GM19025 (cell line): ENCODE measurements around the gene NME7.
A peak's percentile ranks its signal among the peaks of the same experiment; 100 is the strongest.

Source experiments
- ATAC-seq: cut with Tn5 transposase; IDR thresholded peaks from one replicate; pipeline ENCODE4 v1.9.1; 2021; ENCODE audit warnings: mild to moderate bottlenecking, low read depth, moderate library complexity; ENCODE audit not compliant: unreplicated experiment

NME7 gene

DNA sequence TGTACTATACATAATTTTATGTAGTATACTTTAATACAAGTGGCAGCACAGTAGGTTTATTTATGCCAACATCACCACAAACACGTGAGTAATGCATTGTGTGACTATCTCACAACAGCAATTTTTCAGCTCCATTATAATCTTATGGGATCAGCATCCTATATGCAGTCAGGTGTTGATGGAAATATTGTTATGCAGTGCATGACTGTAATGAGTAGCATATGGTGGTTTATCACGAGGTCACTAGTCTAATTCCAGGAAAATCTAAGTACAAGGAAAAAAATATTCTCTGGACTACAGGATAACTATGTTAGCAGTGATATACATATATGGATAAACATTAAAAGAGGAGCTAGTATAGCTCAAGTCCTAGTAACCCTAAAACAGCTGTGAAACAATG lies 192.1 kb downstream of the NME7 start:
- ATAC-seq, result no peak

DNA sequence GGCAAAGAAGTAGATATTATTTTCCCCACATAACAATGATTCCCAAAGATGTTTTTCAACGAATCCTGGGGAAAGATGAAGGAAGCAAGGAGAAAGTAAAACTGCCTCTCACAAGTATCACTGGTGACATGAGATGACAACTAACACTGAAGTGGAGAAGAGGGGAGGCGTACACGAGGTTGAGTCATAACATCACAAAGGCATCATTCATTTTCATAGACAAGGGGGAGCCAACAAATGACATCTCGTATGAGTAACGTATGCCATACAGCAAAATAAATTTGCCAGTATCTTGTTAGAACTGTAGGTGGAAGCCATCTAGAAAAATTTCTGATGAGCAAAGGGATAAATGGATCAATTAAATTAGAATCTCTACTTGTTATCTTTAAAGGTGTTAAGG lies 204.5 kb downstream of the NME7 start:
- no peak for ATAC-seq

GRCh38 chr1:169161496-169162194 lies 206.0 kb downstream of the NME7 start:
- peak; percentile 75 for ATAC-seq

DNA sequence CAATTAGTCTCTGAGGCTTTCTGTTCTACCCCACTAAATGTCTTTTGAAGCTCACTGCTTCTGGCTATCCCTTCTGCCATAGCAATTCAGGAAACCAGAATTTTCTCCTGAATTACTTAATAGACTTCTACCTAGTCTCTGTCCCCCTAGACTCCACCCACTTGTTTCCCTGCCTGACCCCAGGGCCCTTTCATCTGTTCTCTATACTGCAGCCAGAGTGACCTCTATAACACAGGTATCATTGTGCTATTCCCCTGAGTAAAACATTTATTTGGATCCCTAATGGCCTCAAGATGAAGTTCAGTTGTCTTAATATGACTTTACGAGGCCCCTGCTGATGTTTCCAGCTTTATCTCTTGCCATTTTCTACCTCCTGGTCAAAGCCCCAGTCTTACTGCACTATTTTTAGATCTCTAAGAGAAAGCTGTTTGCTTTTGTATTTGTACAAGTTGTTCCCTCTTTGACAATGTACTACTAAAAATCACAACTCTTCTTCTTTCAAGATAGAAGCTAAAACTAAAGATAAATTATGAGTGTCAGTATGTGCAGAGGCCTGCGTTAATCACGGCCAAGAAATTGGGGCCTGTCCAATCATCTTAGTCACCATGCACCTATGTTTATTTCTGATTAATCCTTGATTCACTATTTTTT lies 206.6 kb downstream of the NME7 start:
- ATAC-seq, result no peak

DNA sequence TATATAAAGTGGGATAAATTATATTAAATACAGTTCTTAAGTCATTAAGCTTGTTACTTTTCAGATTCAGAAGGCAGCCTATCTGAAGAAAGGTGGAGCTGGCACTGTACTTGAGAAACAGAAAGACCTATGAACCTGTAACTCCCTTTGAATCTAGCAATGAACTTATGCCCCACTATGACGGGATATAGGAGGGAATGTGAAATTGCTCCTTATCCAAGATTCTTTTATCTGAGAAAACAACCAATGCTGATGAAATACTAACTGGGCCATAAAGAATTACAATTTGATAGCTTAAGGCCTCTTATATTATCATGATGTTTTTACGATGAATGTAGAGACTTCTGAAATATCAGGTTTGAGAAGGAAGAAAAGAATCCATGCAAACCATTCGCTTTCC lies 211.0 kb downstream of the NME7 start:
- no peak for ATAC-seq

DNA sequence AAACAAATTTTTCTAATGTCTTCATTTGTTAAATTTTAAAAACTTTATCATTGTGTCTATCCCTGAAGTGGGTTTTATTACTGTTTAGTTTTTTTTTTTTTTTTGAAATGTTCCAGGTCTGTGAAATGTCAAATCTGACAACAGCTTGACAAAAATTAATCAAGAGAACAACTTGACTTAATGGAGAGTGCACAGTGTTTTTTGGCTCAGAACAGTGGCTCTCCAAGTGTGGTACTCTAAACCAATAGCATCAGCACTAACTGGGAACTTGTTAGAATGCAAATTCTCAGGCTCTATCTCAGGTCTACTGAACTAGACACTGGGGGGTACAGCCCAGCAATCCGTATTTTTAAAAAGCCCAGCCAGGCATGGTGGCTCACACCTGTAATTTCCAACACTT lies 211.9 kb downstream of the NME7 start:
- ATAC-seq, result no peak

- ATAC-seq, result no peak
Observed at GRCh38 chr1:169151338-169151837, 216.2 kb downstream of the NME7 start.

- ATAC-seq, result no peak
Observed at GRCh38 chr1:169150641-169151337, 216.8 kb downstream of the NME7 start.

- ATAC-seq, result no peak
Observed at GRCh38 chr1:169149555-169150286, 217.9 kb downstream of the NME7 start.

DNA sequence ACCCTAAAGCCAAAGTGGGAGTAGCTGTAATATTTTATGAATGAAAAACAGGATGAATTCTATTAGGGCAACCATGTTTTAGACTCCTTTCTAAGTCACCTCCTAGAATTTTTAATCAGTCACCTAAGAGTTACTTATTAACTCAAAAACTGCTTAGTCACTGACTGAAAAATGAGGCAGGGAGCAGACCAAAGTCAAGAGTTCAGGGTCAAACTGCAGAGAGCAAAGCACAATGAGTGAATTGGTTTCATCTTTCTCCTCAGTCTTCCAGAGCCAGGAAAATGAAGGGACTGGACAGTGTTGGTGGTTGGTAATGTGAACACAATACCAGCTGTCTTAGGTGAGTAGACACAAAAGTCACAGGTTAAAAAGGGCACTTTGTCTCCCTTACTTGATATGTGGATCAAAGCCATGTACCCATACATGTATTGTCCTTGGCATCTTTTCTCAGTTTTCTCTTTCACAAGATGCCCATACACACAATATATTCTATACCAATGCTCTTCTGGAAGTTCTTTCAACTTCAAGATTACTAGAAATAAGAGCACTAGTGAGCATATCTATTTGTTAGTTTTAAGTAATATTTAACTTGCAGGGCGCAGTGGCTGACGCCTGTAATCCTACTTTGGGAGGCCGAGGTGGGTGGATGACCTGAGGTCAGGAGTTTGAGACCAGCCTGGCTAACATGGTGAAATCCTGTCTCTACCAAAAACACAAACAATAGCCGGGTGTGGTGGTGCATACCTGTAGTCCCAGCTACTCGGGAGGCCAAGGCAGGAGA lies 218.9 kb downstream of the NME7 start:
- peak; percentile 54 for ATAC-seq

- ATAC-seq, result no peak
Observed at GRCh38 chr1:169146576-169147214, 220.9 kb downstream of the NME7 start.

DNA sequence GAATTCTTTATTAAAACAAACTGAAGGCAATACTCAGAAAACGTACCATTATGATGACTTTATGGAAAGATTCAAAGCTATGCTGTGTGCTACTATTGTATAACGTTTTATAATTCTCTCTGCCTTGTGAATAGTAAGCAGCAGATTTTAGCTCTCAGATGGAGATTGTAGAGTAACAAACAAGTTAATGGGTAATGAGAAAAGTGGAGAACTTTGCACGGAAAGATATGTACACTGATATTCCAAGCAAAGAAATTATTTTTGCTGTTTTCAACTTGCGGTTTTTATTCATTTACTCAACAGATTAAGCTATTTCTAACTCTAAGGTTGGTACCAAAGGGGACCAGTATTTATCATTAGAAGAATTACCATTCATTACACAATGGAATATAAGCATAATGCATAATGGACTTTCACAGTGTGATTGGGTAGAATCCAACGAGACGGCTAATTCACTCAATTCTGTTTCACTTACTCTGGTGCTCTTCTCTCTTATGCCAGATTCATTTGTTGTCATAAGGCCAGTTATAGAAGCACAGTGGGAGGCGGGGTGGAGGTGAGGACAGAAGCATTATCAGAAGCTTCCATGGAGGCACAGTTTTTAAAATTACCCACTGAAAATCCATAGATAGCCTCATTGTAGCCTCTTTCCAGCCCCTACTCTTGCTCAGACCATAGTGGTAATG lies 222.5 kb downstream of the NME7 start:
- ATAC-seq, result no peak

DNA sequence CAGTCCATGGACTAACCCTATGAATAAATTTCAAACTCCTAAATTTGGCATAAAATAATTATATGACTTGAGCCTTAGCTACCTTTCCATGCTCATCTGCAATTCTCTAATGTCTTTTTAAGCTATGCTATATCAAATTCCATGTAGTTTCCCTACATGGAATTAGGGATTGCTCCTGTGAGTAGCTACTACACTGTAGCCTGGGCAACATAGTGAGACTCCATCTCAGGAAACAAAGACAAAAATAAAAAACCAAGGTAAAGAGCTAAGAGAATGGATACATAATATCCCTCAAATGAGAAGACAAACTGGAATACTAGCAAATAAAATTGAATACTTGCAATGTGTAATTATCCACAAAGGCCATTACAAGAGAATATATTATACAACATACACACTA lies 223.6 kb downstream of the NME7 start:
- ATAC-seq, result no peak

- ATAC-seq, result no peak
Observed at GRCh38 chr1:169143346-169143745, 224.3 kb downstream of the NME7 start.

DNA sequence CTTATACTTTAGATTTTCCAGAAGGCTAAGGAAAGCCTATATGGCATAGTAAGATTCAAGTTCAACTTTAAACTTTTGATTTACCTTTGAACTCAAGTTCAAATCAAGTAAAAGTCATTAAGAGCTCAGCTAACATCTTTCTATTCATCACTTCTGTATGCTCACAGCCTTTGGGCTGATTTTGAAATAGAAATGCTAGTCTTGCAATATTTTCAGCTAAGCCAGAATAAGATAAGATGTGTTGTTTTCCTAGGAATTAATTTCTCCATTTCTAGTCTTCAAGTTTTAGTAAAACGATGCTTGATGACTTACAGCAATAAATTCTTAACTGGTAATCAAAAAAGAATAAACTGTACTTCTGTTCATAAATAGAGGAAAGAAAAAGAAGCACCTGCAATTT lies 225.5 kb downstream of the NME7 start:
- ATAC-seq, result no peak

DNA sequence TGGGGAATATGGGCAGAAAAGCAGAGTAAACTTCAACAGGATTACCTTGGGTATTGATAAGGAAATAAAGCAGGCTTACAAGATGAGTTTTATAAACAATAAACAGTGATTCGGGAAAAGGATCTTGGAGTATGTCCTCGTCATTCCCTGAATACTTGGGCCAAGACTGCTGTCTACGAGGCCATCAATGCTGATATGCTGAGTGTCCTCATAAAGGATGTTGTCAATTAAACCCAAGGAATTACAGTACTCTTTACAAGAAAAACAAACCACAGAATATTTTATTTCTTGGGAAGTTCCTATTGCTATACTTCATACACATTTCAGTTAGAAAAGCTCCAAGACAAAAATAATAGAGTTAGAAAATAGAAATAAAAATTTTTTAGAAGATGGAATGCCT lies 226.2 kb downstream of the NME7 start:
- ATAC-seq, result no peak

- ATAC-seq, result peak; percentile 83
Observed at GRCh38 chr1:169138866-169139670, 228.5 kb downstream of the NME7 start.

DNA sequence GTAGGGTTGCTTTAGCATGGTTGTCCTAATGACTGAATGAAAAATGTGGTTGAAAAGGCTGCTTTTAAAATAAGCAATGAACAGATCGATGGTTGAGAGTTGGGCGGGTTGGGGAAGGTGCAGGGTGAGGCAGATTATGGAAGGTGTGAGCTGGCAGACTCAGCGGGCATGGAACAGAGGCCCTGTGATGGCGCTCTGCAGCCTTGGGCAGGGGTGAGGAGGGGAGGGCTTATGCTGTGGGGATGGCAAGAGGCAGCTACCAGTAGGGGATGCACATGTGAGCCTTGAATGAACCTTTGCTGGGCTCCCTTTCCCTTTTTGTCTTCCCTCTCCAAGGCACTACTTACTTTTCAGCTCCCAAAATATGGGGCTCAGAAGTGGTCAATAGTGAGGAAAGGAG lies 230.2 kb downstream of the NME7 start:
- ATAC-seq, result no peak
